Superior temporal gyrus (tissue), 1 donor: ENCODE data around the gene TWIST2.

Experiments used
- DNase-seq: peaks from one replicate; pipeline ENCODE4 v3.0.0-alpha.2; 2016; ENCODE audit errors: extremely low spot score

TWIST2 gene

DNA sequence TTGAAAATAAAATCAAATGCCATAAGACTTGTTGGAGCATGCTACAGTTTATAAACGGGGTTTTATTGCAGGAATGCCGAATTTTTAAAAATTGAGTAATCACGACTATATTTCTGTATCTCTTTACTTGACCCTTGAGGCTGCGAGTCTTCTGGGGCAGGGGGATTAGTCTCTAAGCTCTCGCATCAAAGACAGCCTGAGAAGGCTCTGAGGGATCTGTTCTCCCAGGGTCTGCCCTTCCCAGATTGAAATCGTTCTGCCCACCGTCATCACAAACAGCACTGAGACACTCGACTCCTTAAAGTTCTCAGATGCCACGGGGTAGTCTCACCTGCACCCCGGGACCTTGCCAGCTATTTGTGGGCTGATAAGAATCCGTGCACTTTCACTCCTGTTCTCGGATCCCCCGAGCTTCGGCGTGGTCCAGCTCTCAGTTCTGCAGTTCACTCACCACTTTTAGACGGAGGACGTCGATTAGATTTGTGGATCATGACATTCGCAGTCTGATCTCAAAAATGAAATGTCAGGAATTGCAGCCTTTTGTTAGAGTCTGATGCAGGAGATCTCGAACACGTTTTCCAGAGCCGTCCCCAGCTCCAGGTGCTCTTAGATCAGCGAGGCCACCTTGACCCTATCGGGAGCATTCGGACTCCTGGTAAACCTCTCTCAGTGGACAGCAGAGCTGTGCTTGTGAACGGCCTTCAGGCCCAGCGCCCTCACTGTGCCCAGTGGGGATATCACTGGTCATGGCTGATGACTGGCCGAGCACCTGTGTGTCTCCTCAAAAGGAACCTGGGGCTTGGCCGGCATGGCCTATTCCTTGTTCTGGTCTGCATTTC, 43.0 kb downstream of the TWIST2 start:
- DNase-seq, result no peak

DNA sequence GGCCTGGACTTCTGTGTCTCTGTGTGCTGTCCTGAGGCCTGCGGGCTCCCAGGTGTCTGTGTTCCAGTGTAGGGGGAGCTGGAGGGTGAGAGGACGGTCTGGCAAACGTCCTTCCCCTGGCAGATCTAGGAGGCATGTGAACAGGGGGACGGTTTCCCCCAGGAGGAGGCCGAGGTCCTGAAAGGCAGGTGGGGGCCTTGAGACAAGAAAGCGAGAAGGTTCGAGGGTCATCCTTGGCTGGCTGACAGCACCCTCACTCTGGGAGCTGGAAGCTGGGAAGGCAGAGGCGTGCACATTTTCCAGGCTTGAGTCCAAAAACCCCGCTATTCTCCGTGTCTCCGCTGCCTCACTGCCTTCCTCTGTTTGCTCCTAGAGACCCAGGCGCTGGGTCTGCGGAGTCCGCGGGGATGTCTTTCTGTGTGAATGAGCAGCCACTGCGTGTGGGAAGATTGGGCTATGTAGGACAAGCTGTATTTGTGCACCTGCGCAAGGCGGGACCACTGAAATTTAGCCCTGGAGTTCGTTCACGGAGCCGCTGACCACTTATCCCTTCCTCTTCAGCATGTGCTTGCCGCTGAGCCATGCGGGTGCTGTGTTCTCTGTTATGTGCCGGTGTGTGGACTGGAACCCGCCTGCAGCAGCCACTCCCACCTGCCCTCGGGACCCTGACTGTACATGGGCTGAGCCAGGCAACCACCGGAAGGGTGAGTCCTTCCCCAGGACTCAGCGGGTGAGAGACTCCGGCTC, 43.7 kb downstream of the TWIST2 start:
- no peak for DNase-seq

DNA sequence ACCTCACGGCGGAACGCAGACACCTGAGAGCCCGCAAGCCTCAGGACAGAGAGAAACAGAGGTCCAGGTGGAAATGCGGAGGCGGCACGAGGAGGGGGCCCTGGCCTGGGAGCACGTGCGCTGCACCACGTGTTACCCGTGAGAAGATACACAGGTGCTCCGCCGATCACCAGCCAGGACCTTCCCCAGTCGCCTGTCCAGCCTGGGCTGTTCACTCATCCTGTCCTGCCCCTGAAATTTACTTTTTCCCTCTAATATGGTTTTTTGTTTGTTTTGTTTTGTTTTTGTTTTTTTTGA, 44.3 kb downstream of the TWIST2 start:
- DNase-seq, result no peak

DNA sequence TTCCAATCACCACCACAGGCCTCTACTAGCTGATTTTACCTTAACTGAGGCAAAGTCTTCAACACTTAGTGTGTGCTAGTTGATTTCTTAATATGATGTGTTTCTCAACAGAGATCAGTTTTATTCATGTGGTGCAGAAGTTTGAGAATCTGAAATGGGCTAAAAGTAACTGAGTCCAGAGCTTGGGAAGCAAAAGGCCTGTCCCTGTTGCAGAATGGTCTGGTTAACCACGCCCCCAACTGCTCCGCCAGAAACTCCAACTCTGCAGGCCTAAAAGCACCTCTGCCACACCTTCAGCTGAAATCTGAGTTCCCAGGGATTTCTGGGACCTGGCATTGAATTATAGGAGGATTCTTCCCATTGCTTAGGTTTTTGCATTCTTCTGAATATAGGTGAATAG, 44.9 kb downstream of the TWIST2 start:
- no peak for DNase-seq

DNA sequence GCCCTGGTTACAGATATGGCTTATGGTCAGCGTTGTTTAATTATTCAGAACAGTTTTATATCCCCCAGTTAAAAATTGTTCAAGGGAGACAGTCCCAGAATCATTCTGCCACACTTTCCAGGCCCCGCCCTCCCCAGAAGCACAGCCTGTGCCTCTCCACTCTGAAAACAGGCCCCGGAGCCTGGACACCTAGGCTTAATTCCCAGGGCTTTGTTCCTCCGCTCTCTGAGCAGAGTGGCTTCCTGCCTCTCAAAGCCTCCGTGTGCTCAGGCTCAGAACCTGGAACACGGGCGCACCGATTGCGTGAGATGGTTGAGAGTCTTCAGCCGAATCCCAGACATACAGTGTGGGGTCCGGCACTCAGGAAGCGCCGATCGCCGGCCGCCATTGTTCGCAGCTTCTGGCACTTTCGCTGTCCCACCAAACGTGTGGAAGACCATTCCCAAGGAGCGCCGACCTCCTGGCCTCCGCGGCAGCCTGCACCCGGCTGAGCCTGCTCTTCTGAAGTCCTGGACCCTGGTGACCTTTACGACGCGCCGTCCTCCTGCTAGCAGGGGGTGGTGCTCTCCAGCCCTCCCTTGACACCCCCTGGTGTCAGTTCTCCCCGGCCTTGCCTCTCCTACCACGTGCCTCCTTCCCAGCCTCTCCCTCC, 45.6 kb downstream of the TWIST2 start:
- DNase-seq, result no peak

DNA sequence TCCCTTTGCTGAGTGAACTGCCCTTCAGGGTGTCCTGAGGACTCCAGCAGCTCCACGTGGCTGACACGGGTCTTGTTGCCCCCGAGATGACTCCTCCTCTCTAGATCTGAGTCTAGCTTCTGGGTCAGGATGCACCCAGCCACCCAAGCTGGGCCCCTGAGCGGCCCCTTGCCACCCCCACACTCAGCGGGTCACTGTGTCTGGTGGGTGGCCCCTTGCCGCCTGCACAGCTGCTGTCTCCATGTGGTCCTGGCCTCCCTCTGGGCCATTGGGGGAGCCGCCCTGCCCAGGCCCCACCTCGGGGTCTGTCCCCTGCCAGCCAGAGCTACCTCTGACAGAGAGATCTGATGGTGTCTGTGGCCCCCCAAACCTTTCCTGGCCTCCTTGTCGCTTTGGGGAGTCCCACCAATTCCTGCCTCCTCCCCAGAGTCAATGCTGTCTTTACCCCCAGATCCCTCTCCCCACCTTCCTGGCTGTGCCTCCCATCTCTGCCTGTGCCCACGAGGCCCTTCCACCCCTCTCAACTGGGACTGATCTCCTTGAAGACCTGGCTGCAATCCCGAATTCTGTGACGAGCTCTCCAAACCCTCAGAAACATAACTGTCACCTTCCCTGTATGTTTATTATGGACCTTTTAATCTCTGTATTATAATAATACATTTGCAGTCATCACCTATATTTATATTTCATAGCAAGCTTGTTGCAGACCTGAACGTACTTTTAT, 46.5 kb downstream of the TWIST2 start:
- no peak for DNase-seq

DNA sequence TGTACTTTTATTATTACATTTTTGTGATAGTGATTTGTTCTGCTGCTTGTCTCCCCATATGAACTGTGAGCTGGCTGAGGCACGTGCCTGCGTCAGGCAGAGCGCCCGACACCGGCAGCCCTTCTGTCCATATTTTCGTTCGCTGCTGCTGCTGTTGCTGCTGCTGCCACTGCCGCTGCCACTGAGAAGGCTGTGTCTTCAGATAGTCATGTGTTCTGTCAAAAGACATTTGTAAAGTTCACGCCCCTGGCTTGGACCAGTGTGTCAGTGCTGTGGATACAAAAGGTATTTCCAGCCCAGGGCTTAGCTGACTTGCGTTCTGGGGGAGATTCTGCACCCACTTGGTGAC, 47.0 kb downstream of the TWIST2 start:
- DNase-seq, result no peak

DNA sequence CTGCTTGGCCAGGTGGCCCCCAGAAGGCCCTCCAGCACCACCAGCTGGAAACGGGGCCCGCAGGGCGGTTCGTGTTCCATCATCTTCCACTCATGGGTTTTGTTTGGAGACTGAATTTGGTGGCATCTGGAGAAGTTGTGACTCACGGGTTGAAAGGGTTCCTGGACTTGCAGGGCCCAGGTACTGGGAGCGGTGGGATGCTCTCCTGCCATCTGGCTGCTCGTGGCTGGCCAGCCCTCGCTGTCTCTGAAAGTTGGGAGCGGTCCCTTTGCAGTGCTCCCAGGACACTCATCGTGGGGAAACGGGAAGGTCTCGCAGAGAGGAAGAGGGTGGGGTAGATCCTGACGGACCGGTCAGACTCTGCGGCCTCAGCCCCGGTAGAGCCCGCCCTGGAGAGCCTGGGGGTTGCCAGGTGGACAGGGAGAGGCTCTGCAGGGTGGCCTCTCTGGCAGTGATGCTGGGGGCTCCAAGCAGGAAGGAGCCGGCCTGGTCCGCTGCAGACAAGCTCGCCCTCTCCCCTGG, 47.5 kb downstream of the TWIST2 start:
- DNase-seq, result no peak

DNA sequence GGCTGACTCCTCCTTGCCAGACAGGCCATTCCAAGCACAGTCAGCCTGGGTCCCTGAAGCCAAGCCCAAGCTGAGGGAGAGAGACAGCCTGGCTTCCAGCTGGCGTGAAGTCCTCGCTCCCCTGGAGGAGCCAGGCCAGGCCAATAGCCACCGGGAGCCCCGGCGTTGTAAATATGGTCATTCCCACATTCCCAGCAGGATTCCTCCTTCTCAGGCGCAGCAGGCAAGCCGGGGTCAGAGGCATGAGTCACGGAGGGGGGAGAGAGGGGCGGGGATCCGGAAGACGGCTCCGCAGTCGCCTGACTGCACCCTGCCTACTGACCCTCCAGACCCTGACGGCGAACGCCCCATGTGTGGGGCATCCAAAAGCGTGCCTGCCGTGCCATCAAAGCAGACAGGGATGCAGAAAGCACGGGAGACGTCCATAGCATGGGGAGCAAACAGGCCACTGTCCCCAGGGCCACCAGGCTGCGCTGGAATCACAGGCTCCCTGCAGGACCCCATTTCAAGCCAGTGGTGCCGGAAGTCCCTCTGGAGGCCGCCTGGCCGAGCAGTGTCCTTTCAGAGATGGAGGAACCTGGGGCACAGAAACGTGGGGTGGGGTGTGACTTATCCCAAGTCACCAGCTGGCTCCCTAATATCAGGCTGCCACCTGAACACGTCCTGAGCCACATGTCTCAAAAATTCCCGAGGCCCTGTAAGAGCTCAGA, 48.2 kb downstream of the TWIST2 start:
- no peak for DNase-seq

DNA sequence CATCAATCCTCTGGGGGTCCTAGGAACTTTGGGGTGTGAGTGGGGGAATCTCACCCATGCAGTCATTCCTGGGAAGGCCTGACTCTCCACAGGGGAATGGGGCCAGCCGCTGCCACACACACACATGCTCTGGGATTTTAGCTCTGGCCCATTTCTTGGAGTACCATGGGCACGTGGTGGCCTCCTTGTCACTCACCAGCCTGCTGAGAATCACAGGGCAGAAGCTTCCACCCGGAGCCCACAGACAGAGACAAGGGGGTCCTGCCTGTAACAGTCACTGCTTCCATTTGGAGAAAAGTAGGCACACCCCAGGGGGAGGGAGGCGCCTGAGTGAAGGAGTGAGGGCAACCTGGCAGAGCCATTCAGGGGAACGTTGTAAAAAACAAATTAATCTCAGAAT, 48.8 kb downstream of the TWIST2 start:
- DNase-seq, result no peak

DNA sequence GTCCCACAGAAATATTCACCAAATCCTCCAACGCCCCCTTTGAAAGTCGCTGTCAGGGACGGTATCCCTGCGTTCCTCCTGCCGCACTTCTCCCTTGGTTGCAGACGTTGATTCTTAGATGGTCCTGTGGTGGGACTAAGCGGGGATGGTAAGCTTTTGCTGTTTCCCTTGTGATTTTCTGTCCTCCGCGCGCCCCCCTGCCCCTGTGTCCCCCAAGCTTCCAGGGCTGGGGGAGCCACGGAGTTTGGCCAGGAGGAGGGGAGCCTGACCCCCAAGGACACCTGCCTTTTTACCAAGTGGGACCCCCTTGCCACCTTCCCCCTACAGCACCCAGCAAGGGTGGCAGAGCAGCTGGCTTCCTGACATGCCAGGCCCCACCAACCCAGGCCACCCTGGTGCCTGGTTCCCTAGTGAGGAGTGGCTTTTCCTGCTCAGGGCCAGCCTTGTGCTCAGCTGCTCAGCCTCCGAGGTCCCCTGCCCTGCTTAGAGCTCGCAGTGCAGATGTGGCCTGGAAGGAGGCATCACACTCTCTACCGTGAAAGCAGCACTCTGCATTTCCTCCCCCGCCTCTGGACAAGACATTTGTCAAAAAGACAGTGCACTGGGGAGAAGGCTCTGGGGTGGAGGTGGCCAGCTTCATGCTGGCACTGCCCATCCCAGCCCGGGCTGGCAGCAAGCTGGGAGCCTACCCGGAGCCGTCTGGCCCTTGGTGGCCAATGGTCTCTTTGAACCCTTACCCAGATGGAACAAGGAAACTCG, 49.4 kb downstream of the TWIST2 start:
- DNase-seq, result no peak

DNA sequence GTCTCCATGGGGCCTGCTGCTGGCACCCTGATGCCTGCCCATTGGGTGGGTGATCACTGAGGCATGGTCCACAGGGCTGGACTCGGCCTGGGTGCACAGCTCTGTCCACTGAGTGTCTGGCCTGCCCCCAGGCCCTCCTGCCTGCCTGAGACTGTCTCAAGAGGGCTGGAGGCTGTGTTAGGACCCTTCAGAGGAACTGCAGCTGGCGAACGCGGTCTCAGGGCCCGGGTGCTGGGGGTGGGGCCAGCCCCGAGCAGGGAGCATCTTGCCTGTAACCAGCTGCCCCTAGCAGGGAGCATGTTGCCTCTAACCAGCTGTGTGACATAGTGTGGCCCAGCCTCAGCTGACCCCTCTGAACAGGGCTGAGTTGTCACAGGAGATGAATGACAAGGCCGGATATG, 50.0 kb downstream of the TWIST2 start:
- DNase-seq, result no peak

DNA sequence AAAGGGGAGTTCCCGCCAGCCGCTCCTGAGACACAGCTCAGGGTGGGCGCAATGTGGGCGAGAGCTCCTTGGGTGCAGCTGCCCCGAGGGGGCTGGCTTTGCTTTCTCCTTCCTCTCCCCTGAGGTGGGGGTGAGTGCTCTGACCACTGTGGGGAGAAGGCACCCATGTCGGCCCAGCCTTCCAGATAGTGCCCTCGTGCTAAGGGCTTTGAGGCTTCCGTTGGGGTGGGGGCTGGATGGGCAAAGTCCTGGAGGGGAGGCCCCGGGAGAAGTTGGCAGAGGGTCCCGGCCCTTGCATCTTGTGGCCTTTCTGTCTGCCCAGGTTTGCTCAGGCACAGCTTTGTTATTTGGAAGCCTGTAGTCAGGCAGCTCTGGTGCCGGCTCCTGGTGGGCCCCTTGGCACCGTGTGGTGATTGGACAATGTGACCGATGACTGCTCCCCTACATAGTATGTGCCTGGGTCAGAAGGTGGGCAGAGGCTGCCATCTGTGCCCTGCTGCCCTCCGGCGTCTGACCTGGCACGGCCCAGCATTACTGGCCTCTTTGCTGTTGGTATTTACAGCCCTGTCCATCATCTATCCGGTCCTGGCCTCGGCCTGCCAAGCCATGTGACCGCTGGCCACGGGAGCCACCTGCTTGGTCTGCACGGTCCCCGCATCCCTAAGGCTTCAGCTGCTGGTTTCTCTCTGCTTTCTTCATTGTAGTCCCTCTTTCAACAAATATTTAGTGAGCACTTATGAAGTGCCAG, 50.8 kb downstream of the TWIST2 start:
- no peak for DNase-seq

DNA sequence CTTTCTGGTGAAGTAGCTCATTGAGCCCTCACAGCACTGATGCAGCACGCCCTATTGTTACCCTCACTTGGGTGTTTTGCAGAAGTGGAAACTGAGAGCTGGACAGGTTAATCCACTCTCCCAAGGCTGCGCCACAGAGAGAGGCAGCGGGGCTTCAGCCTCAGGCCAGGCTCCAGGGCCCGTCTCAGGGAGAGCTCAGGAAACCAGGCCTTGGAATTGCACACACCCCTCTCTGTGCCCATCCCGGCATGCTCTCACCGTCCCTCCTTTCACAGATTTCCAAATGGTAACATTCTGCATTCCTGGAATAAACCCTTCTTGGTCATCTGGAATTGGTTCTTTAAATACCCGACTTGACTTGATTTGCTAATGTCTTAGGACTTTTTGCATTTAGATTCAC, 51.5 kb downstream of the TWIST2 start:
- DNase-seq, result no peak

DNA sequence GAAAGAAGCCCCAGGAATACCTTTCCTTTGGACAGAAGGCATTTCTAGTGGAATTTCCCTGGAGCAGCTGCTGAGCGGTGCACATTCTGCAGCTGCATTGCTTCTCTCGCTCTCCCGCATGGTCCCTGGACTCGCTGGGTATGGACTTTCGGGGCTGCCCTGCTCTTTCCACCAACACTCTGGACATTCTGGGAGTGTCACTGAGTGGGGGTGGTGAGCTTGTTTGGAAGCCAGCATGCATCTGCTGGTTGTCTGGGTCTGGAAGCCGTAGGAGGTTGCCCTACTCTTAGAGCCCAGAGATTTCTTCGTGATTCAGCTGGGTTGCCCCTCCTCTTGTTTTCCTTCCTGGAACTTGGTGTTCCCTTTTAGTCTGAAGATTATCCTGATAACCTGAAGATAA, 52.6 kb downstream of the TWIST2 start:
- no peak for DNase-seq

DNA sequence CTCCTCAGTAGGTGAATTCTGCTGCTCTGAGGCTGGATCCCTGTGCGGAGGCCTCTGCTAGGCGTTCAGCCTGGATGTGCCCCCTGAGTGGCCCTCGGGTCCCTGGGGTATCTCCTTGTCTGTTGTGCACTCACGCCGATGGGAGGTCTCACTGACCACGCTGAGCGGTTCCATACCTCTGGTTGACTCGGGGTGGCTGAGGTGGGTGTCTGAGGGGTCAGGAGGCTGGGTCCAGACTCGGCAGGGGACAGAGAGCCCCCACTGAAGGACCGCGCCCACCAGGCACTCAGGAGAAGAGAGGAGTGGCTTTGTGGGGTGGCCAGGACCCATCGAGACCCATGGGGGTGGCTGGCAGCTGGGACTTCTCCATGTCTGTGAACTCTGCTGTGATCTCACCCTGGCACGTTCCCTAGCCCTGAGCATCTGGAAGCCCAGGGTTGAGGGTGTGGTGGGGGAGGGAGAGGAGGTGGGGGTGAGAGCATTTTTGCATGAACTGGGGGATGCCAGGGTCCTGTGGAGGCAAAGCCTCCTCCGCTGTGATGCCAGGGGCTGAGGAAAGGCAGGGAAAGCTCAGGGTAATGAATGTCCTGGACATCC, 53.7 kb downstream of the TWIST2 start:
- no peak for DNase-seq

DNA sequence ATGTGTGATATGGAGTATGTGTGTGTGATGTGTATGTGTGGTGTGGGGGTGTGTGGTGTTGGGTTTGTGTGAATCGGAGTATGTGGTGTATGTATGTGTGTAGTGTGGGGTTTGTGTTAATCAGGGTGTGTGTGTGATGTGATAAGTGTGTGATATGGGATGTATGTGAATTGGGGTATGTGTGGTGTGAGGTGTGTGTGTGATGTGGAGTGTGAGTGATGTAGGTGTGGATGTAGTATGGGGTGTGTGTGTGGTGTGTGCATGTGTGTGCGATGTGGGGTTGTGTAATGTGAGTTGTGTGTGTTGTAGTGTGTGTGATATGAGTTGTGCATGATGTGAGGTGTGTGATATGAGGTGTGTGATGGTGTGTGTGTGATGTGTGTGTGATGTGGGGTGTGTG, 54.4 kb downstream of the TWIST2 start:
- no peak for DNase-seq

DNA sequence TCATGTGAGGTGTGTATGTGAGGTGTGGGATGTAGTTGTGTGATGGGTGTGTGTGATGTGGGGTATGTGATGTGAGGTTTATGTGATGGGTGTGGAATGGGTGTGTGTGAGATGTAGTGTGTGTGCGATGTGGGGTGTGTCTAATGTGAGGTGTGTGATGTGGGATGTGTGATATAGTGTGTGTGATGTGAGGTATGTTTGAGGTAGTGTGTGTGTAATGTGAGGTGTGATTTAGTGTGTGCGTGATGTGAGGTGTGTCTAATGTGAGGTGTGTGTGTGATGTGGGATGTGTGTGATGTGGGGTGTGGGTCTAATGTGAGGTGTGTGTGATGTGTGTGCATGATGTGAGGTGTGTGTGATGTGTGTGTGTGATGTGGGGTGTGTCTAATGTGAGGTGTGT, 55.3 kb downstream of the TWIST2 start:
- no peak for DNase-seq

DNA sequence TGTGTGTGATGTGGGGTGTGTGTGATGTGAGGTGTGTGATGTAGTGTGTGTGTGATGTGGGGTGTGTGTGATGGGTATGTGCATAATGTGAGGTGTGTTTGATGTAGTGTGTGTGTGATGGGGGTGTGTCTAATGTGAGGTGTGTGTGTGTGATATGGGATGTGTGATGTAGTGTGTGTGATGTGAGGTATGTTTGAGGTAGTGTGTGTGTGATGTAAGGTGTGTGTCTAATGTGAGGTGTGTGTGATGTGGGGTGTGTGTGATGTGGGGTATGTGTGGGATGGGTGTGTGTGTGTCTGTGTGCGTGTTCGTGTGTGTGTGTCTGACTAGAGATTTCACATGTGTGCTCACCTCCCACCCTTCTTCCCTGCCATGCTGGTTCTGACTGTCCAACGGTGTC, 56.3 kb downstream of the TWIST2 start:
- no peak for DNase-seq

DNA sequence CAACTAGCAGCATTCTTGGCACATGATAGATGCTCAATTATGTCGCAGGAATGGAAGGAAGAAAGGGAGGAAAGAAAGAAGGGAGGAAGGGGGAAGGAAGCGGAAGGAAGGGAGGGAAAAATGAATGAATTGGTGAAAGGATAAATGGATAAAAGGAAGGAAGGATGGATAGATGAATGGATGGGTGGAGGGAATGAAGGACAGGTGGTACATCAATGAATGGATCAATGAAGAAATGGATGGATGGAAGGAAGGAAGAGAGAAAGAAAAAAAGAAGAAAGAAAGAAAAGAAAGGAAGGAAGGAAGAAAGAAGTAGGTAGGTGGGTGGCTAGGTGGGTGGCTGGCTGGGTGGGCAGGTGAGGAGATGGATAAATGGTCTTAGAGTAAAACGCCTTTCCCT, 56.8 kb downstream of the TWIST2 start:
- no peak for DNase-seq
